Osteocyte (in vitro differentiated cells): ENCODE data around the gene UMOD. TPM values are rescaled to one million over a fixed set of nuclear protein-coding genes. Genes with fewer than 3 reads are reported as not detected.

Experiments used
- DNase-seq: peaks from one replicate; pipeline ENCODE4 v3.0.0; 2021; ENCODE audit warnings: mixed read lengths; ENCODE audit not compliant: unreplicated experiment; ENCODE audit errors: extremely low spot score
- H3K27ac Mint-ChIP-seq: one replicate; pipeline ENCODE4 v1.8.0; 2021; ENCODE audit warnings: mild to moderate bottlenecking, mixed read lengths; ENCODE audit not compliant: unreplicated experiment
- H3K27me3 Mint-ChIP-seq: one replicate; pipeline ENCODE4 v1.8.0; 2021; ENCODE audit warnings: mixed read lengths; ENCODE audit not compliant: unreplicated experiment
- H3K36me3 Mint-ChIP-seq: one replicate; pipeline ENCODE4 v1.8.0; 2021; ENCODE audit warnings: mixed read lengths; ENCODE audit not compliant: unreplicated experiment
- H3K4me1 Mint-ChIP-seq: one replicate; pipeline ENCODE4 v1.8.0; 2021; ENCODE audit warnings: mixed read lengths; ENCODE audit not compliant: unreplicated experiment
- H3K4me3 Mint-ChIP-seq: one replicate; pipeline ENCODE4 v1.8.0; 2021; ENCODE audit warnings: mild to moderate bottlenecking, moderate library complexity, mixed read lengths; ENCODE audit not compliant: unreplicated experiment
- H3K9me3 Mint-ChIP-seq: one replicate; pipeline ENCODE4 v1.8.0; 2021; ENCODE audit warnings: mixed read lengths; ENCODE audit not compliant: unreplicated experiment
- total RNA-seq: library from RNA; stranded (reverse); gene quantifications from 2 replicates; pipeline ENCODE4 v1.2.1, GENCODE V29; 2021
- TF ChIP-seq, protein P1 (sequence below): fragments of 200-600 bp; sonication (generic); IDR thresholded peaks from 2 replicates; pipeline ENCODE4 v1.5.0; 2021; ENCODE audit warnings: antibody characterized with exemption, mild to moderate bottlenecking, moderate library complexity

Gene UMOD
- total RNA-seq, 1 donor from 2014 or later = not detected

- Mint-ChIP-seq H3K9me3 (no peaks in the 10 kb centered on the region), H3K27me3 (no peaks in the 10 kb centered on the region), H3K36me3 (no peaks in the 10 kb centered on the region), H3K4me3 (no peak overlapping the region), H3K27ac (no peak overlapping the region), H3K4me1 (no peaks in the 10 kb centered on the region)
- TF ChIP-seq, protein P1, sequence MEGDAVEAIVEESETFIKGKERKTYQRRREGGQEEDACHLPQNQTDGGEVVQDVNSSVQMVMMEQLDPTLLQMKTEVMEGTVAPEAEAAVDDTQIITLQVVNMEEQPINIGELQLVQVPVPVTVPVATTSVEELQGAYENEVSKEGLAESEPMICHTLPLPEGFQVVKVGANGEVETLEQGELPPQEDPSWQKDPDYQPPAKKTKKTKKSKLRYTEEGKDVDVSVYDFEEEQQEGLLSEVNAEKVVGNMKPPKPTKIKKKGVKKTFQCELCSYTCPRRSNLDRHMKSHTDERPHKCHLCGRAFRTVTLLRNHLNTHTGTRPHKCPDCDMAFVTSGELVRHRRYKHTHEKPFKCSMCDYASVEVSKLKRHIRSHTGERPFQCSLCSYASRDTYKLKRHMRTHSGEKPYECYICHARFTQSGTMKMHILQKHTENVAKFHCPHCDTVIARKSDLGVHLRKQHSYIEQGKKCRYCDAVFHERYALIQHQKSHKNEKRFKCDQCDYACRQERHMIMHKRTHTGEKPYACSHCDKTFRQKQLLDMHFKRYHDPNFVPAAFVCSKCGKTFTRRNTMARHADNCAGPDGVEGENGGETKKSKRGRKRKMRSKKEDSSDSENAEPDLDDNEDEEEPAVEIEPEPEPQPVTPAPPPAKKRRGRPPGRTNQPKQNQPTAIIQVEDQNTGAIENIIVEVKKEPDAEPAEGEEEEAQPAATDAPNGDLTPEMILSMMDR = no peak
- no peak for DNase-seq
These were observed 29.9 kb upstream of the UMOD start for GRCh38 chr16:20382202-20382948.

DNA sequence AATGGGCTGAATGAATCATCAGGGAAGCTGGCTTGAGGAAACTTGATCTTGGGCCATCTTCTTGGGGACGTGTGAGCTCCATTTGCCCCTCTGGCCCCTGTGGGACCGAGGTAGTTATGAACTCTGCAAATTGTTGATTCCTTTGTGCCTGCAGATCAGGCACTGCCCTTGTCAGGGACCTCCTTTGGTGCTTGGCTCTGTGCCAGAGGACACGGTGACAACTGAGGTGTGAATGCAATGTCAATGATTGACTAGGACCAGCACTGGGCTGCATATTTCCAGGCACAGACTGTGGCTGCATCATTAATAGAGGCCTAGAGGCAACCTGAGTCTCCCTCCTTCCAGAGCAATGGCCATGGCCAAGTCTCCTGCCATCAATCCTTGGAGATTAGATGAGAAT is 28.3 kb upstream of the UMOD start:
- no peaks in the 10 kb centered on the region for H3K36me3 Mint-ChIP-seq
- DNase-seq = no peak
- no peaks in the 10 kb centered on the region for H3K4me1 Mint-ChIP-seq
- no peak overlapping the region for H3K27ac Mint-ChIP-seq
- H3K9me3 Mint-ChIP-seq = no peaks in the 10 kb centered on the region
- TF ChIP-seq, protein P1 = no peak
- H3K4me3 Mint-ChIP-seq = no peak overlapping the region
- no peaks in the 10 kb centered on the region for H3K27me3 Mint-ChIP-seq

GRCh38 chr16:20377181-20377580 is 24.7 kb upstream of the UMOD start:
- H3K4me1 Mint-ChIP-seq = no peaks in the 10 kb centered on the region
- H3K27ac Mint-ChIP-seq = no peak overlapping the region
- no peak overlapping the region for H3K4me3 Mint-ChIP-seq
- H3K36me3 Mint-ChIP-seq = no peaks in the 10 kb centered on the region
- H3K27me3 Mint-ChIP-seq = no peaks in the 10 kb centered on the region
- DNase-seq = no peak
- TF ChIP-seq, protein P1 = no peak
- H3K9me3 Mint-ChIP-seq = no peaks in the 10 kb centered on the region

- H3K27ac Mint-ChIP-seq = no peak overlapping the region
- H3K4me1 Mint-ChIP-seq = no peaks in the 10 kb centered on the region
- H3K4me3 Mint-ChIP-seq = no peak overlapping the region
- DNase-seq = no peak
- no peaks in the 10 kb centered on the region for H3K36me3 Mint-ChIP-seq
- H3K27me3 Mint-ChIP-seq = no peaks in the 10 kb centered on the region
- H3K9me3 Mint-ChIP-seq = peaks cover 1% of the 10 kb centered on the region
- TF ChIP-seq, protein P1 = no peak
These were observed 20.2 kb upstream of the UMOD start for GRCh38 chr16:20372701-20373100.

DNA sequence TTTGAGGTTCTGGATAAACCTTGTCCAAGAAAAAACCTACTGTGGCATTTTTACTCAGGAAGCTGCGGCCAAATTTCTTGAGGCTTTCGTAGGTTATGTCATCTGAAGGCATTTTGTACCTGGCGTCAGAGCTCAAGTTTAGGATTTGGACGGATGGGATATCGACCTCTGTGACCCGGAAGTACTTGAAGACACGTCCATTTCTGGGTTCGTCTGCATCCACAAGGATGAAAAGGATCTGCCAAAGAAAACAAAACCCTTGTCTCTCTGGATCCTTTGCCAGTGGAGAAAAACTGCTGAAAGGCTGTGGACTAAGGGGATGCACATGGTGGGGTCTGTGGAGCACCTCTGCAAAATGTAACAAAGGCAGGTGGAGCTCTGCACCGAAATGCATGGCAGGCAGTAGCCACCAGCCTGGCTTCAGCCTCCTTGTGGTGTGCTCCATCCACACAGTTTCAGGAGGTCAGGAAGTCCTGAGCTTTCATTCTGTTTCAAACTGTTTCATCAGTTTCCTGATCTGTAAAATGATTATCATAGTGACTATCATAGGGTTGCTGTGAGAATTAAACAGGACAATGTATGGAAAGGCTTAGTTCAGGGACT is 17.0 kb upstream of the UMOD start:
- Mint-ChIP-seq H3K4me1 (no peaks in the 10 kb centered on the region), H3K9me3 (peaks cover 6% of the 10 kb centered on the region), H3K36me3 (no peaks in the 10 kb centered on the region), H3K27me3 (no peaks in the 10 kb centered on the region), H3K4me3 (no peak overlapping the region), H3K27ac (no peak overlapping the region)
- no peak for DNase-seq
- TF ChIP-seq, protein P1 = no peak
